NCI-H446 (cell line): Measurements from ENCODE around the gene UBE2E3.
"Not testable (repeated sequence)": the region's sequence is repeated elsewhere in the genome, so short reads cannot be mapped to it uniquely, and the experiment has no call there.

Experiments
- DNase-seq, 2 experiments: peaks; one replicate each; lab custom pipeline; 2025; lab: John Stamatoyannopoulos, UW

Gene UBE2E3

DNA sequence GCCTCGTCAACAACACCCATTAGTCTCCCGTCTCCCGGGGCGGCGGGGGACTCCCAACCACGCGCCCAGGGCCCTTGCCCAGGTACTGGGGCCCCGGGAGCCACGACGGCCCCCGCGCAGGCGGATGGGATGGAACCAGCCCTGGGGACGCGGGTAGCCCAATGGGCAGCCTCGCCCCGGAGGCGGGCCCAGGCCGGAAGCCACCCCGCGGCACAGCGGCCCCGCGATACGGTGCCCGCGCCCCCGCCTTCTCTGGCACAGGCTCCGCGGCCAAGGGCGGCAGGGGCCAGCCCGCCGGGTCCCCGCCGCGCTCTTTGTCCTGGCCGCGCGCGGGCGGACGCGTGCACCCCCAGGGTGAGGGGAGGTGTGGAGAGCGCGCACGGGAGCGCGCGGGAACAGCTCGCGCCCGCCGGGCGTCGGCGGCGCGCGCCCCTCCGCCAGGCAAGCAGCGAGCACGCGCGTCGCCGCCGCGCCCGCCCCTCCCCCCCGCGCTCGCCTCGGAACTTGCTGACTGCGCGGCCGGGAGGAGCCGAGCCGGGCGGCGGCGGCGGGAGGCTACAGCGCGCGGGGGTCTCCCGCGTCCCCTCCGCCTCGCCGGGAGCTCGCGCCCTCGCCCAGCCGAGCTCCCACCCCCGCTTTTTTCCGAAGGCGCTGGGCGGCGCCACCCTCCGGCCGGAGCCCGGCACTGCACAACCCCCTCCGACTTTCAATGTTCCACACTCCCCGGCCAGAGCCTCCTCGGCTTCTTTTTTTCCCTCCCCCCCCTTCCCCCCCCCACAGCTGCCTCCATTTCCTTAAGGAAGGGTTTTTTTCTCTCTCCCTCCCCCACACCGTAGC is at the start of gene UBE2E3:
TSS of gene UBE2E3 (plus strand) at position 500 of the 837 bp plus-strand sequence. CDS start 1,438 bp downstream, outside the sequence.
- DNase-seq = peak in 1 of 2 experiments; percentile 66

DNA sequence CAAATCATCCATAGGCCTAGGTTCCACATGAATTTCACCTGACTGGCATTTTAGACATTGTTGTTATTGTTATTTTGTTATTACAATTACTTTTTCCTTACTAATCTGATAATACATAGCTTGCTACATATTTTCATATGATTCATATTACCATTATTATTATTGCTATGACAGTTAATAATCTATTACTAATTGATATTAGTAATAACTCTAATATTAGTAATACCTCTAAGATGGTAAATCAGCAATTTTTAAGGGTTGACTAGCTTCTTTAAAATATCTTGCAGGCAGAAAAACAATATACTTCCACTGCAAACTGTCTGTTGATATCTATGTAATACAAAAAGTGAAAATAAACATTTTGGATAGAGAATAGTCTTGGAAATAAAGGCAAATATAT is 48.6 kb upstream of the UBE2E3 start:
- DNase-seq = no peak

DNA sequence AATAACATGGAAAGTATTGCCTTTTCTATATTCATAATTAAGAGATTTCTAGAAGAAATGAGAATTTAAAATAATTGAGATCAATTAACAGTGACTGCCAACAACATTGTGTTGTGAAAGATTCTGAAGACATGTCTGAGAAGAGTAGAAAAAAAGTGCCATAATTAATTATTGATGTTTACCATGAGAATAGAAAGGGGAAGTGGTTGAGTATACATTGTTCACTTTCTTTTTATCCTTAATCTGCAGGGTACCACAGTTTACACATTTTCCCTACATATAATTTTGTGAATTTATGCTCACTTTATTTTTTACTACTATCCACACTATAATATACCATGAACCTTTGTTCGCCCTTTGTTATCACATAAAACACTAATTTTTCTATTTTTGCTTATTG is 47.1 kb upstream of the UBE2E3 start:
- DNase-seq = no peak

DNA sequence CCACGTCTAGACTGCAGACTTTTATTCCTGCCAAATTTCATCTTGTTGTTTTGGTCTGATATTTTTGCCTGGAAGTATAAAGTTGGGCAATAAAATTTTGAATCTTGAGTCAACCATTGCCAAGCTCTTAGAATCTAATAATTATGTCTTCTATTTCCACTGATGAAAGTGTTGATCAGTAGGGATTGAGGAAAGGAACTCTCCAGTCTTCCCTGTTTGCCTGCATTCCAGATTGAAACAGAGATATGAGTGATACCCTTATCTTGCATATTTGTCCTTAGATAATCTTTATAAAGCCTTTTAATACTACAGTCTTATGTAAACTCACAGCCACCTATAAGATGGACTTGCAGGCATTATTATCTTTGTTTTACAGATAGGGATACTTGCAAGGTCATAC is 45.5 kb upstream of the UBE2E3 start:
- no peak for DNase-seq

DNA sequence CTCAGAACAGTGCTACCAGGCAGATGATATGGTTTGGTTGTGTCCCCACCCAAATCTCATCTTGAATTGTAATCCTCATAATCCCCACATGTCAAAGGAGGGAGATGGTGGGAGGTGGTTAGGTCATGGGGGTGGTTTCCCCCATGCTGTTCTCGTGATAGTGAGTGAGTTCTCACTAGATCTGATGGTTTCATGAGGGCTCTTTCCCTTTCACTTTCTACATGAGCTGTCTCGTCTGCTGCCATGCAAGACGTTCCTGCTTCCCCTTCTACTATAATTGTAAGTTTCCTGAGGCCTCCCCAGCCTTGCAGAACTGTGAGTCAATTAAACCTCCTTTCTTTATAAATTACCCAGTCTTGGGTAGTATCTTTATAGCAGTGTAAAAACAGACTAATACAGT is 42.9 kb upstream of the UBE2E3 start:
- not testable (repeated sequence) for DNase-seq

DNA sequence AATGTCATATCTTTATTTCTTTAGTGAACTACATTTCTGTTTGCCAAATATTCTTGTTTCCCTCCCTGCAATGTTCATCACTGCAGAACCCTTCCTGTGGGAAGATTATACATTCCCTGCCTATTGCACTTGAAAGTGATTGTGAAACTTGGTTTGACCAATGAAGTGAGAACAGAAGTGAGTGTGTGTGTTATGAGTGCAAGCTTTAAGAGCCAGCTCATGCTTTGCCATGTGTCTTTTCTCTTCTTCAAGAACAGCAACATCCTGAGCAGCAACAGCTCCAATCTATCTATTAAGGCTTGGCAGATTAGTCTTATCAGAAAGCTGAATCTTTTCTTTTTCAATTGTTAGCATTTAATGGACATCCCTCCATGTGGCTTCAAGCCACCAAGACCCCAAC is 42.0 kb upstream of the UBE2E3 start:
- no peak for DNase-seq

DNA sequence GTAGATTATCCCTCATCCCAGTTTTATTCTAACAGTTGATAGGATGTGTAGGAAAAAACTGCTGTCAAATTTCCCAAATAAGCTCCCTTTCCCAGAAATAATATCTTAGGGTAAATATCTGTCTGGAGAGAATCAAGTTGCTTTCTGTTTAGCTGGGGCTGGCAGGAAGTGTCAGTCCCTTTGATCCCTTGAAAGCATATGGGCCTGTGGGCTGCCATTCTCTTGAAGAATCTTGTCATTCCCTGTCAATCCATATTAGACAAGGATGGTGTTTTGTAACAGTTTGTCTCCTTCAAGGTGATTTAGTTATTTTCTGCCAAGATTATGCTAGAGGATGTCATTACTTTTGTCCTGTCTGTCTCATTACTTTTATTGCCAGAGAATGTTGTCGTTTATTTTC is 37.1 kb upstream of the UBE2E3 start:
- no peak for DNase-seq

DNA sequence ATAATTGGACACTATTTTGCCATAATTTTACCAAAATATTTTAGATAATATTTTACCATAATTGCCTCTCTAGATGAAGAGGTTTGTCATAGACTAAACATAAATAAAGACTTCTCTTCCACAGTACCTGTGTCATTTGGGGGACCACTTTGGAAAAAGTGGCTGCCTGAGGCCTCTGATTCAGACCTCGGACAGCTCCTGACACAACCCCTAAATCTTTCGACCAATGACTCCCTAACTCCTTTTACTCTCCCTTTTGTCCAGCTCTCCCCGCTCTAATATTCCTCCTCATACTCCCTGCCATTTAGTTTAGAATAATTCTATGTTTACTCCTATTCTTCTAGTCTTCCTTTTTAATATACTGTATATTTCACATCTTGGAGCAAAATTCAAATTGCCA is 36.0 kb upstream of the UBE2E3 start:
- DNase-seq = no peak

DNA sequence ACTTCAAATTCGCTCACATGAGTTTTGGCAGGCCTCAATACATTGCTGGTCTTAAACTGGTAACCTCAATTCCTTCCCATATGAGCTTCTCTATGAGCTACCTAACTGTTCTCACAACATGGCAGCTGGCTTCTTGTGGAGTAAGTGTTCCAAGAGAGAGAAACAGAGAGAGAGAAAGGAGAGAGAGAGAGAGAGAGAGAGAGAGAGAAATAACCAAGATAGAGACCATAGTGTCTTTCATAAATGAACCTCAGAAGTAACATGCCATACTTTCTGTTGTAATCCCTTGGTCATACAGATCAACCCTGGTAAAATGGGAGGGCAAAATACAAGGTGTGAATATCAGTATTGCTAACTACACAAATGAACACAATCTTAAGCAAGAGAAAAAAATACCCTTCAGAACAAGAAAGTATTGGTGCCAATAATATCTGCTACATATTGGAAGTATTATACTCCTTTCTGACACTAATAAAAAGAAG is 33.2 kb upstream of the UBE2E3 start:
- DNase-seq = no peak

DNA sequence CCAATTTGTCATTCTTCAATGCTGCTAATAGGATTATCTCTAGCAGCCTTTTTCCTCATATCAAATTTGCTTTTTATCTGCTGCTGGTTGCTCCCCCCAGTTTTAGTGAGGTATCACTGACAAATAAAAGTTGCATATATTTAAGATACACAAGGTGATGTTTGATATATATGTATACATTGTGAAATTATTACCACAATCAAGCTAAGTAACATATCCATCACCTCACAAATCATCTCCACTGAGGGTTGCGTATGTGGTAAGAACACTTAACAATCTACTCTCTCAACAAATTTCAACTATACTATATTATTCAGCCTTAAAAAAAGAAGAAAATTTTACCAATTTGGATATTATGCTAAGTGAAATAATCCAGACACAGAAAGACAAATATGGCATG is 30.5 kb upstream of the UBE2E3 start:
- no peak for DNase-seq

DNA sequence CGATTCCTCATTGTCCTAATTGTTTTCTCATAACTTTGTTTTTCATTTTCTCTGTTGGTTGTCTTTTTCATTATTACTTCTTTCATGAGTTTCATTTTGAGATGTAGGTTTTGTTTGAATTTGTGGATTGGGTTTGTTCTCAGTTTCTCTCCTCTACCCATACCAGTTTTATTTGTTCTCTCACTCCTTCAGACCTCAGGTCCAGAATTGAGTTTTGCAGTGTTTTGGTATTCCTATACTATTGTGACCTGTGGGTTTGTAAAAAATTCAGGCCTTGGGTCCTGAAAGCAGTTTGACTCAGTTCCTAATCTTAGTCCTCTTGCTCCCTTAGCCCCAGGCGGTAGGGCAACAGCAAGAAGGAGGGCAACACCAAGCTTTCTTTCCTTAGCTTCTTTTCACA is 28.3 kb upstream of the UBE2E3 start:
- DNase-seq = no peak

DNA sequence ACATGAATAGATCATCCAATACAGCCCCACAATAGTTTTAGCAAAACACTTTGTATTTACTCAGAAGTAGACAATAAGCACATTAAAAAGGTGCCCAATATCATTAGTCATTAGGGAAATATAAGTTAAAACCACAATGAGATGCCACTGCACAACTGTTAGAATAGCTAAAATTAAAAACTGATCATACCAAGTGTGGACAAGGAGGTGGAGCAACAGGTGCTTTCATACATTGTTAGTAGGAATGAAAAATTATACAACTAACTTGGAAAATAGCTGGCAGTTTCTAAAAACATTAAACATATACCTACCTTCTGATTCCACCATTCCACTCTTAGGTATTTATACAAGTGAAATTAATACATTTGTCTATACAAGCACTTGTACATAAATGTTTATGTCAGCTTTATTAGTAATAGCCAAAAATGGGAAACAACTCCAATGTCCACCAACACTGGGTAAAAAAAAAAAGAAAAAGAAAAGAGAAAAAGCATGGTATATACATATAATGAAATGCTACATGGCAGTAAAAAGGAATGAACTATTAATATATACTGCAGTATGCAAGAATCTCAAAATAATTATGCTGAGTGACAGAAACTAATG is 27.6 kb upstream of the UBE2E3 start:
- no peak for DNase-seq

DNA sequence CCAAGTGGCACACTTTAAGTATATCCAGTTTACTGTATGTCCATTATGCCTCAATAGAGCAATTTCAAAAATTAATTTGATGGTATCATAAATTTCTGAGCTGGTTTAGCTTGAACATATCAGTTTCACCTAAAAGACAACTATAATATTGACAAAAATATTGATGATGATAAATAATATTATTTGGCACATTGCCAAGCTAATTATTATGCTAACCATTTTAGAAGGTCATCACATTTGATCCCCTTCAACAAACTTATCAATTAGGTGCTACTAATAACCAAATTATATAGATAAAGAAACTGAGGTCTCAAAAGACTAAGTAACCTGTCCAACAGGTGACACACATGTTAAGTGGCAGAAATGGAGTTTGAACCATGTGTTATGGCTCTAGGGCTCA is 26.9 kb upstream of the UBE2E3 start:
- no peak for DNase-seq

DNA sequence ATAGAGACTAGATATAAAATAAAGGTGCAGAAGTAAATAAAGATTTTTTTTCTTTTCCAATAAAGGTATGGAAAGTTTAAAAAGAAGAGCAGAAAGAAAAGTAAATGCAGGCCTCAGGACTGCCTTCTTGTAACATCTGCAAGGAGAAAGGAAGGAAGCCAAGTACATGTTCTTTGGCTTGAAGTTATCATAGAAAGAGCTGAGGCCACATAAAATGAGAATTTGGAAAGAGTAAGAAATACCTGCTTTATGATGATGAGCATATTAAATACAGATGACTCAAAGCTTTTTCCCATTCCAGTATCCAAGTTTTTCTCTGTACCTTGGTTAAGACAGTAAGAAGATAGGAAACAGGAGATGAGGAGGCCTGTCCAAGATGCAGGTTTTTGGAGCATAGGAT is 25.3 kb upstream of the UBE2E3 start:
- DNase-seq = no peak

DNA sequence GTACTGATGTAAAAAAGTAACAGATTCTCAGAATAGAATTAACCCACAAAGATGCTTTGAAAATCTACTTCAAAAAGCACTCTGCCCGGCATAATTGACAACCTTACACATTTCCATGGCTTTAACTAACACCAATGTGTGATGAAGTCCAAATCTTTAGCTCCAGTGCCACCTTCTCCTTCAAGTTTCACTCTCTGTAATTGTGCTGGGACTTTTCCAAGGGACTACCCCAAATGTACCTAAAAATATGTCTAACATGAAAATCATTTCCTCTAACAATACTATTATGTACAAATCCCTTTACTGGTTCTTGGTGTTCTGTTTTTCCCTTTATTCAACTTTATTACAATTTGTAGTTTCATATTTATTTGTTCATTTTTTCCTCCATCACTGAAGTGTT is 20.6 kb upstream of the UBE2E3 start:
- DNase-seq = no peak

DNA sequence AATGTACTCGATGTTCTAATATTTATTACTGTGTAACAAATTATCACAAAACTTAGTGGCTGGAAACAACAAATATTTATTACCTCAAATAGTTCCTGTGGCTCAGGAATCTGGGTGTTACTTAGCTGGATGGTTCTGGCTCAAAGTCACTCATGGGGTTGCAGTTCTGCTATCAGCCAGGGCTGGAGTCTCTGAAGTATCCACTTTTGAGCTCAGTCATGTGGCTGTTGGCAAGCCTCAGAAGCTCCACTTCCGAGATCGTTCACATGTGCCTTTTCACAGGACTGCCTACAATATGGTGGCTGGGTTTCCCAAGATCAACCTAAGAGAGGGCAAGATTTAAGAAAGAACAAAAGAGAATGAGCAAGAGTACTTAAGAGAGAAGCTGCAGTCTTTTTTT is 19.4 kb upstream of the UBE2E3 start:
- no peak for DNase-seq

DNA sequence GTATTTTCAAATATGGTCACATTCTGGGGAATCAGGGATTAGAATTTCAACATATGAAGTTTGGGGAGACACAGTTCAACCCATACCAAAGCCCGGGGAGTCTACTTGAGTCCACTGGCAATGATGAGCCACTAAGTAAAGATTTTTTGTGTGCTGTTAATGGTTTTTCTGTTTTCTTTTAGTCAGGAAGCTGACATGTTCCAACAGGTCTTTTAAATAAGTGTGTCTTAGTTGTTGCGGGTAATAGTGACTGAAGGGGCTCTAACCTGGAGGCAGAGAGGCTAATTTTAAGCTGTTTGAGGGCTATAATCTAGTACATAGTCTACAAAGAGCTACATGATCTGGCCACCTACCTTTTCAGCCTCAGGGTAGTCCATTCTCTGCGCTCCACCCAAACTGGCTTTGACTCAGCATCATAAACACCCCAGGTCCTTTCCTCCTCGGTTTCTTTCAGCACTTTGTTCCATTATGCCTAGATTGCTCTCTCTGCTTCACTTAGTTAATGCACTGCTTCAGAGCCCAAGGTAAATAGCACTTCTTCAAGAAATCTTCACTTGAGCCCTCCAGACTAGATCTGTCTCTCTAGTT is 17.6 kb upstream of the UBE2E3 start:
- no peak for DNase-seq

DNA sequence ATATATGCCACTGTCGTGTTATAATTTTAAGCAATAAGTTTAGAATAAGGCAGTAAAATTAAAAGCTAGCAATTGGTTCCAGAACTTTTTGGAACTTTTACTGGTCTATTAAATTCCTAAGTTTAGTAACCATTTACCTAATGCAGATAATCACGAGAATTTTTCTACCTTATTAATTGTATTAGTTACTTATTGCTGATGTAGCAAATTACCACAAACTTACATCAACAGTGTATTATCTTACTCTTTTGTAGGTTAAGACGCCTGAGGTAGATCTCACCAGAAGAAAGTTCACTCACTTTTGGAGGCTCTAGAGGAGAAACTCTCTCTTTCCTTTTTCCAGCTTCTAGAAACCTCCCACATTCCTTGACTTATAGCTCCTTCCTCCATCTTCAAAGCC is 14.0 kb upstream of the UBE2E3 start:
- DNase-seq = no peak

DNA sequence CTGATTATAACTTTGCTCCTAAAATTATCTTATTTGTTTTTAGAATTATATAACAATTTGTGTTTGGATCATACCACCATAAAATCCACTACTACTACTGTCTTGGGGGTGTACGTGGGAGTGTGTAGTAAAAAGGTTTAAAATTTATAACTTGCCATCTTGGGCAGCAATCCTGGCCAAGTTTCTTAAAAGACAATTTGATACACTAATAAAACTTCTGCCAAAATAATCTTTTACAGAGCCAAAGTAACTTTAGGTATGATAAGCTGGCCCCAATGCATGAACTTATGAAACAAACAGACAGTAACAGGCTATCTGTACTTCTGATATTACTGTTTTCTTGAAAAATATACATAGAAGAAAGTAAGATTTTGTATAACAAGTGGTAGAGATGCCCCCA is 11.3 kb upstream of the UBE2E3 start:
- DNase-seq = no peak

DNA sequence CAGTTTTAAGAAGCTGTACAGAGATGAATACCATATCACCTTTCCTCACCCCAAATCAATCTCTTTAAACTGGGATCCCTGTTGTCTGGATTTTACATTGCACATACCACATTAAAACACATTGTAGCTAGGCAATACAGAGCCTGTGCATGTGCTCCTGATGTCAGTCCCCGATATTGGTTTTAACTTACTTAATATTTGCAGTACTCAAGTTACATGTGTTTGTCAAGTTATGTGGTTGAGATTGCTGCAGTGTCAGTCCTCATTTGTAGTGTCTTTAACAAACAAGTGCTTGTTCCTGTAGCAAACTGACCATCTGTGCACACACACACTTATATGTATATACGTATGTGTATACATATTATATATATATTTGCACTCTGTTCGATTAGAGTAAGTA is 10.4 kb upstream of the UBE2E3 start:
- no peak for DNase-seq

DNA sequence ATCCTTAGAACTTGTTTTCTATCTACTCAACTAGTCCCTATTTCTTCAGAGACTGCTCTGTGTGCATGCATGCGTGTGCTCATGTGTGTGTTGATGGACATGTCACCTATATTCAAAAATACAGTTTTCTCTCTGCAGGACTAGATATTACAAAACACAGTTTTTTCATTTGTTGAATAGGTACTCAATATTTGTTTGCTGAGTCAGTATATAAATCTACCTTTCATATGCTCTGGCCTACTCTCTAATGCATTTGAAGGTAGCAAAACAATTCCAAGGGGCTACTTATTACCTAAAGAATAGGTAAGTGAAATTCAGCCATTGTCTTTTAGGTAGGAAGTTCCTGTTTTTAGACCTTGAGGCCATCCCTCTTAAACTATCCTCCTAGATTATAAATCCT is 8.6 kb upstream of the UBE2E3 start:
- DNase-seq = no peak

DNA sequence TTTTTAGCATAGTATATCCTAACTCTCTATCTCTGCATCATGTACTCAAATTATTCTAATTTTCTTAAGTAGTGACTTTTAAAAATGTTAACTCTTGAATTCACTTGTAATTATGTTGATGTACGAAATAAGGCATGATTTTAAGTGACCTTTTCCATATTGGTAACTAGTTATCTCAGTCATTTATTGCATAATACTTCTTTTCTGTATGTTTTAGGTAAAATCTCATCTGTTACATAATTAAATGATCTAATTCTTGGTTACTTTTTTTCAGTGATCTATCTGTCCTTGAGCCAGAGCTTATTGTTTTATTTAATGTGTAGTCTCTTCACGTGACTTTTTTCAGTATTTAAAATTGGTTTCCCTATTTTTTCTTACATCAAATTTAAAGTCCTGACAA is 4.8 kb upstream of the UBE2E3 start:
- DNase-seq = no peak
